Right kidney (tissue), 1 donor: ENCODE results near the gene AADAT.

Experiments used
- DNase-seq: peaks from one replicate; pipeline ENCODE4 v3.0.0-alpha.2; 2016

Gene AADAT

GRCh38 chr4:170033999-170034398, 55.8 kb downstream of the AADAT start:
- DNase-seq: no peak

DNA sequence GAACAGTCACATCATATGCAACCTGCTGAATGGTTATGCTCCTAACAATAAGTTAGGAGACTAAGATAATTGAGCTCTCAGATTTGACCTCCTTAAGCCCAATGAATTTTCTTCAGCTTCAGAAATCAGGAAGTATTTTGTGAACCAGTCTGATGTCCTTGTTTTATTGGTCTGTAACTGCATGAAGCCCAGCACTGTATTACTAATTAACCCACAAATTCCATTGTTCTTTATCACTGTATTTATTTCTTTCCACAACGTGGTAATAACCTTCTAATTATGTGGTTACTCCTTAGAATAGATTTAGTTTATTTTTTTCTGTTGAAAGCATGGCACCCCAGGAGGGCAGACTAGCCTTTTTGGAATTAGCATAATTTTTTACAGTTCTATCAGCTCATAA, 59.6 kb downstream of the AADAT start:
- no peak for DNase-seq

DNA sequence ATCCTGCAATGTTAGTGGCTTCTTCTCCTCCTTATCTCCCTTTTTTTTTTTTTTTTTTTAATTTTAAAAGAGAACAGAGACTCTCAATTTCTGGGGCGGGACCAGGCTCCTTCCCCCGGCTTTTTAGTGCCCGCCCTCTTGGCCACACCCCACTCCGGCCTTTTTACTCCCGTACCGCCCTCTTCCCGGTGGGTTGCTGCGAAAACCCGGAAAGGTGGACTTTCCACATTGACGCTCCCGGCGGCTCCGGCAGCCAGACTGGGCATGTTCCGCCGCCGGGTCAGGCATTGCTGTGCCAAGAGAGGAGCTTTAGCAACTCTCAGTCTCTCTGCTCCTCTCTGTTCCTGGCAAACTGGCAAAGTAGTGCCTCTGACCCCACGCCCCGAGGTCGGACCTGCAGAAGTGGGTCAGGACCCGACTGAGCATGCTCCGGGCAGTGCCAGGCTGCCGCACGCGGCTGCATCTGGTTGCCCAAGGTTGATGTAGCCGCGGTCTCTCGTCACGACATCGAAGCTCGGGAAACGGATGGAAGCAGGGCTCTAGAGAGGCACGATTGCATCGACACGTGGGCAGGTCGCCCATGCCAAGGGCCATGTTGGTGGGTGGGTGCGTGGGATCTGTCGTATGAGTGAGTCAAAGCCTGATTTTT, 62.5 kb downstream of the AADAT start:
- DNase-seq: peak; percentile 89

- DNase-seq: peak; percentile 92
These were observed 63.3 kb downstream of the AADAT start, which contains the start of gene MFAP3L for GRCh38 chr4:170026253-170027021. TSS of gene MFAP3L (minus strand) at chr4:170026395. CDS start at chr4:170005877, 20,518 bp downstream.

DNA sequence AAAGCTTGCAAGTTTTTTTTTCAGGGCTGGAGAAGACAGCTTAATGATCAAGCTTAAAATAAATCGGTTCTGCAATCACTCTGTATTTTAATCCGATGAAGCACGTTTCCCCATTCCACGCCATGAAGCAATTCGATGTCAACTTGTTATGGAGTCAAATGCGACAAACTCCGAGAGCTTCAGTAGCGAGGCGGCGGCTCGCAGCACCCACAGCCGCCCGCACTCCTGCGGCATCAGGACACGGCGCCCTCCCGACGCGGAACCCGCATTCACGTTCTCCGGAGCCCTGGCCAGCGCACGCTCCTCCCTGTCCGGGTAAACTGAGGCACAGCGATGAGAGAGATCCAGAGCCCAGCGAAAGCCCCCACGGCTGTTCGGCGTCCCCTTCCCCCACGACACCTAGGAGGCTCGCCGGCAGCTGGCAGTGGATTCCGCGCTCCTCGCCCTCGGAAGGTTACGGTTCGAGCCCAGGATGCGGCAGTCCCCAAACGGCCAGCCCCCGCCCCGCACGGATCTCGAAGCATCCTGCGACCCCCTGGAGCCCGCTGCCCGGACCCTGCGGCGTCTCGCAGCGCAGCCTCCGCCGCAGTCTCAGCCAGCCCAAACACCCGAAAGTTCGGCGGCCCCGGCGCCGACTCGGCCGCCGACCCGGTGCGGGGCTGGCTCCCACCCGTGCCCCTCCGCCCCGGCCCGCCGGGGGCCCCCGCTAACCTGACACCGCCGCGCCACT, 64.1 kb downstream of the AADAT start:
- DNase-seq: peak; percentile 63

DNA sequence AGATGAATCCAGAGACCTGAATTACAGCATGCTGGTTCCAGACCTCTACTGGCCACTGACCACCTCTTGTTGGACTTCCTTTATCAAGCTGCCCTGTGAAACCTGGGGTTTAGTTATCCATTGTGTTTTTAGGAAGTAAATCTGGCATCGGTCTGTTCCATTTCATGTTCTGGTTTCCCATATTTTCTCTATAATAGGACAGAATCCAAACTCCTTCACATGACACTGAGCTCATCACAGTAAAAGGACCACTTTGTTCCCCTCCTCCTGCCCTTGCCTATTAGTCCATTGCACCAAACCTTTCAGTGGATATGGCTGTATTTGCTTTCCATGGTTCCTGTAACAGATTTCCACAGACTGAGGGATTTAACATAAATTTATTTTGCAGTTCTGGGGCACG, 67.5 kb downstream of the AADAT start:
- DNase-seq: no peak

GRCh38 chr4:170017252-170017651, 72.5 kb downstream of the AADAT start:
- no peak for DNase-seq

GRCh38 chr4:170015285-170015684, 74.5 kb downstream of the AADAT start:
- no peak for DNase-seq

- DNase-seq: no peak
These were observed 75.3 kb downstream of the AADAT start for GRCh38 chr4:170014359-170015011.

DNA sequence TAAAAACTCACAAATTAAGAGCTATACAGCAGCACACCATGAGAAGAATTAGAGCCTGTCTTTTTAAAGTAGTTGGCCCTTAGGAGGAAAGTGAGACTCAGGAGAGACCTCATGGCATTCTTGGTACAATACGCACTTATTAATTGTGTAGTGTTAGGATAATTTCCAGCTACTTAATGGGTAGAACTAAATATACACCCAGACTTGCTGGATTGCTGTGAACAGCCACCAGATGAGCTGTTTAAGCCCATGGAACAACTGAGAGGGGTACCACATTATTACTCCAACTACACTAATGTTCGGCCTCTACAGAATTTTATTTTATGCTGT, 77.2 kb downstream of the AADAT start:
- no peak for DNase-seq

DNA sequence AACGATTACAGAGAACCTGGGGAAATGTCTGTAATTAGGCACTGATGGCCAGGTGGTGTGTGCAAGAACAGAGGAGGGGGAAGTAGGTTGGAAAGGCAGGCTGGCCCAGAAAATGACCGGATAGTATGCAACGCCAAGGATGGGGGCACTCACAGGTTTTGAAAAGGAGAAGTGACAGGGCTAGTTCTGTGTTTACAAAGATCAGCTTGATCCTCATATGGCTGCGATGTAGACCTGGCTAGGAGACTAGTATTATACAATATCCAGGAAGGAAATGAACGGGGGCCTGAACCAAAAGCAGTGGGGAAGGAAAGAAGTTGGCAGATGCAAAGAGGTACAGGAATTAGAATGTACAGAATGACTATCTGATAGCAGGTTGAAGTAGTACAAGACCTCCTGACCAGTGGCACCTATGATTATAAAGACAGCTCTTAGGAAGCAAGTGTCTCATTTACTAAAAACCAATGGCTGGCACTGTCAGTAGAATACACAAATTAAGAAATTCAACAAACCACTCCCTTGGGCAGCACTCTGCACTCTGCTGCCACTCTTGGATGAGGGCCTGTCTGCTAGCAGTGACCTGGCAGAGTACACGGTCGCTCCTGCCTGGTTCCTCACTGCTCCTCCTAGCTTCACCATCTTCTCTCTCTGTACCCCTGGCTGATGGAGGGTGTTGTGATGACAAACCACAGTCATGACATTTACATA, 77.7 kb downstream of the AADAT start:
- no peak for DNase-seq
